Karpas-422 (cell line): ENCODE results near the gene SLC25A11. TPM values are rescaled to one million over a fixed set of nuclear protein-coding genes. Genes with fewer than 3 reads are reported as not detected.

ENCODE experiments used
- DNase-seq: peaks from one replicate; pipeline ENCODE4 v3.0.0-alpha.2; 2015
- H2AFZ ChIP-seq: fragments of 200-600 bp; sonication (generic); 2 replicates; pipeline ENCODE4 v1.6.1; 2014; ENCODE audit warnings: antibody characterized with exemption, low read length, mixed read lengths
- H3K27ac ChIP-seq: fragments of 200-600 bp; sonication (generic); 2 replicates; pipeline ENCODE4 v1.5.1; 2014; ENCODE audit warnings: mild to moderate bottlenecking, low read length, moderate library complexity
- H3K27me3 ChIP-seq: fragments of 200-600 bp; sonication (generic); 2 replicates; pipeline ENCODE4 v1.6.1; 2014; ENCODE audit warnings: low read length, mixed read lengths
- H3K36me3 ChIP-seq: fragments of 200-600 bp; sonication (generic); 2 replicates; pipeline ENCODE4 v1.6.1; 2014; ENCODE audit warnings: low read length, mixed read lengths; ENCODE audit not compliant: insufficient read depth
- H3K4me1 ChIP-seq: fragments of 200-600 bp; sonication (generic); 2 replicates; pipeline ENCODE4 v1.6.1; 2014; ENCODE audit warnings: mild to moderate bottlenecking, low read length, mixed read lengths
- H3K4me2 ChIP-seq: fragments of 200-600 bp; sonication (generic); 2 replicates; pipeline ENCODE4 v1.6.1; 2014; ENCODE audit warnings: low read length, low read depth, mild to moderate bottlenecking; ENCODE audit not compliant: poor library complexity, severe bottlenecking
- H3K4me3 ChIP-seq: fragments of 200-600 bp; sonication (generic); 2 replicates; pipeline ENCODE4 v1.5.1; 2014; ENCODE audit warnings: mild to moderate bottlenecking, antibody characterized with exemption, low read length, mixed read lengths
- H3K79me2 ChIP-seq: fragments of 200-600 bp; sonication (generic); 2 replicates; pipeline ENCODE4 v1.6.1; 2014; ENCODE audit warnings: mild to moderate bottlenecking, low read length, mixed read lengths
- H3K9ac ChIP-seq: fragments of 200-600 bp; sonication (generic); 2 replicates; pipeline ENCODE4 v1.6.0; 2014; ENCODE audit warnings: low read length
- H3K9me2 ChIP-seq: fragments of 200-600 bp; sonication (generic), shearing (Covaris generic); replicated peaks from 2 replicates; pipeline ENCODE4 v1.6.0; 2014; ENCODE audit warnings: mild to moderate bottlenecking, low read length, moderate library complexity; ENCODE audit not compliant: insufficient read depth
- H3K9me3 ChIP-seq: fragments of 300-700, 200-600 bp; sonication (generic); 2 replicates; pipeline ENCODE4 v1.6.1; 2014; ENCODE audit warnings: low read length, mixed read lengths
- H4K20me1 ChIP-seq: fragments of 200-600 bp; sonication (generic); 2 replicates; pipeline ENCODE4 v1.6.1; 2014; ENCODE audit warnings: mild to moderate bottlenecking, antibody characterized with exemption, low read length, low read depth; ENCODE audit not compliant: insufficient read depth
- total RNA-seq: library from RNA; depleted of rRNA; stranded (reverse); fragments of >200 nt; shearing (Covaris generic); gene quantifications from 2 replicates; pipeline ENCODE4 v1.2.3, GENCODE V29; 2014; ENCODE audit warnings: low replicate concordance

The SLC25A11 gene
- total RNA-seq, 1 experiment from 2014 or later: 79.0 TPM

DNA sequence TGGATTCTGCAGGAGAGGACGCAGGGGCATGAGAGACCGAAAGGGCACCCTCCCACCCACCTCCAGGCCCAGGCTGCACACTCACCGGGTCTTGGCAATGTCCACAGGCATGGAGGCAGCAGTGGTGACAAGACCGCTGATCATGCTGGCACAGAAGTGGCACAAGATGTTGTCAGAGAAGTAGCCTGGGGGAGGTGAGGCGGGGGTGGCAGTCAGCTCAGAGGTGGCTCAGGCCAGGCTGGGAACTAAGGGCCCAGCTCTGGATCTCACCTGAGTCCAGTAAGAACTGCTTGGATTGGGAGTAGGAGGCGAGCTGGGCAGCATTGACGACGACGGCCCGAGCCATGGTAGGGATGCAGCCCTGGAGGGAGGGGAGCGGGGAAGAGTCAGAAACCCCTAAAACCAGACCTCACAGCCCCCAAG is 1.8 kb downstream of the SLC25A11 start:
- DNase-seq: no peak
- peaks cover 55% of the 10 kb centered on the region for H3K79me2 ChIP-seq
- no peaks in the 10 kb centered on the region; the same call in 1 of the 2 replicates for H4K20me1 ChIP-seq
- H3K4me1 ChIP-seq: peaks cover 28% of the 10 kb centered on the region
- no peak overlapping the region for H2AFZ ChIP-seq
- H3K9me3 ChIP-seq: no peaks in the 10 kb centered on the region
- peak overlapping the region; percentile 92 for H3K4me2 ChIP-seq
- peak overlapping the region; percentile 95 for H3K9ac ChIP-seq
- peak overlapping the region; percentile 96; the same call in 1 of the 2 replicates for H3K4me3 ChIP-seq
- no peaks in the 10 kb centered on the region for H3K27me3 ChIP-seq
- peaks cover 19% of the 10 kb centered on the region for H3K36me3 ChIP-seq
- no peak overlapping the region for H3K27ac ChIP-seq
- H3K9me2 ChIP-seq: no peaks in the 10 kb centered on the region

DNA sequence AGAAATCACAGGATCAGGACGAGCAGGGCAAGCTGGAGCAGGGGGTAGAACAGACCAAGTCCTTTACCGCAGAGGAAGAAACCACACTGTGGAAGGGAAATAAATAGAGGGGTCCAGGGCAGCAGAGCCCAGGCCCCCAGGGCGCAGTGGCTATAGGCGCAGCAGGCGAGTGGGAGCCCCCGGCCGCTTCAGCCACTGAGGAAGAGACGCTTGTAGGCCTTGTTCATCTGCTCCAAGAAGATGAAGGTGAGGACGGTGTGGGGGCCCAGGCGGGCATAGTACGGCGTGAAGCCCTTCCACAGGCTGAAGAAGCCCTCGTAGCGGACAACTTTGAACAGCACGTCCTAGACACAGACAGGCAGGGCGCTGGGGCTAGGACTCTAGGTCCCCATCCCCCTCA is 2.3 kb downstream of the SLC25A11 start:
- Histone ChIP-seq H3K4me3 (no peak overlapping the region), H3K79me2 (peaks cover 50% of the 10 kb centered on the region), H3K4me2 (no peak overlapping the region), H4K20me1 (no peaks in the 10 kb centered on the region; the same call in 1 of the 2 replicates), H3K9ac (no peak overlapping the region), H2AFZ (no peak overlapping the region), H3K9me2 (no peaks in the 10 kb centered on the region), H3K9me3 (no peaks in the 10 kb centered on the region), H3K27ac (no peak overlapping the region), H3K36me3 (peaks cover 13% of the 10 kb centered on the region), H3K4me1 (peaks cover 23% of the 10 kb centered on the region), H3K27me3 (no peaks in the 10 kb centered on the region)
- no peak for DNase-seq

DNA sequence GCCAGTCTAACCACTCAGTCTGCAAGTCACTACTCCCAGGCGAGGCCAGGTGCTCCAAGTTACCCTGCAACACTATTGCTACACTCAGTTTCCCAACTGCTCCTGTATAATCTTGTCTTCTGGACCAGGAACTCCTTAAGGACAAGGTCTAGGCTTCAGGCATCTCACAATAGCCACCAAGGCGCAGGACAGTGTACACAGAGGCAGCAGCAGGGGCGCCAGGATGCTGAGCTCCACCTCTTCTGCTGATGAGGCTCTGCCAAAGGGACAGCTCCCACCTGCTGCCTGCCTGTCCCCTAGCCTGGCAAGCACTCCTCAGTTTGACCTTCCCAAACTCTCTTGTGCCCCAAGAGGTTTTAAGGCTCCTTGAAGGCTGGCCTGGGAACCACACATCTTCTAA is 3.4 kb downstream of the SLC25A11 start:
- Histone ChIP-seq H3K9ac (no peak overlapping the region), H3K9me3 (no peaks in the 10 kb centered on the region), H3K27me3 (no peaks in the 10 kb centered on the region), H3K36me3 (peaks cover 10% of the 10 kb centered on the region), H4K20me1 (no peaks in the 10 kb centered on the region; the same call in 1 of the 2 replicates), H3K4me3 (no peak overlapping the region), H3K27ac (no peak overlapping the region), H3K79me2 (peaks cover 39% of the 10 kb centered on the region), H3K9me2 (no peaks in the 10 kb centered on the region), H3K4me1 (peaks cover 12% of the 10 kb centered on the region), H3K4me2 (no peak overlapping the region), H2AFZ (no peak overlapping the region)
- DNase-seq: no peak

DNA sequence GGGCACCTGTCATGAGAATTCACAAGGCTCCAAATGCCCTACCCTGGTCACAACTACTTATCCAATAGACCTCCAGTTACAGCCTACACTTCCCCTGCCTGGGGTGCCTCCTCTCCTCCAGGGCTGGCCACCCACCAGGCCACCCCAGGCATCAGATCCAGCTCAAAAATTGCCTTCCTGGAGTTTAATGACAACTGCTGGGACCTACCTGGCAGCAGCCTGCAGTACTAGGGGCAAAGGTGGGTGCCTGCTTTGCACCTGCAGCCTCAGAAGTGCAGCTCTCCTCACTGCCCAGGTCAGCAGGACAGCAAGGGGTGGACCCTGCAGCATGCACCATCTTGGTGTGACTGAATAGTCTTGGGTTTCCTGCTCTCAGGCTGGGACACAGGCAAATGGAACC is 4.2 kb downstream of the SLC25A11 start:
- no peaks in the 10 kb centered on the region for H3K9me3 ChIP-seq
- no peak overlapping the region for H3K9ac ChIP-seq
- no peaks in the 10 kb centered on the region for H3K27me3 ChIP-seq
- peaks cover 31% of the 10 kb centered on the region for H3K79me2 ChIP-seq
- H3K36me3 ChIP-seq: peaks cover 10% of the 10 kb centered on the region
- no peak for DNase-seq
- H3K9me2 ChIP-seq: no peaks in the 10 kb centered on the region
- H3K4me2 ChIP-seq: no peak overlapping the region
- H2AFZ ChIP-seq: no peak overlapping the region
- no peak overlapping the region for H3K4me3 ChIP-seq
- H3K27ac ChIP-seq: no peak overlapping the region
- H3K4me1 ChIP-seq: peaks cover 10% of the 10 kb centered on the region
- no peaks in the 10 kb centered on the region for H4K20me1 ChIP-seq

DNA sequence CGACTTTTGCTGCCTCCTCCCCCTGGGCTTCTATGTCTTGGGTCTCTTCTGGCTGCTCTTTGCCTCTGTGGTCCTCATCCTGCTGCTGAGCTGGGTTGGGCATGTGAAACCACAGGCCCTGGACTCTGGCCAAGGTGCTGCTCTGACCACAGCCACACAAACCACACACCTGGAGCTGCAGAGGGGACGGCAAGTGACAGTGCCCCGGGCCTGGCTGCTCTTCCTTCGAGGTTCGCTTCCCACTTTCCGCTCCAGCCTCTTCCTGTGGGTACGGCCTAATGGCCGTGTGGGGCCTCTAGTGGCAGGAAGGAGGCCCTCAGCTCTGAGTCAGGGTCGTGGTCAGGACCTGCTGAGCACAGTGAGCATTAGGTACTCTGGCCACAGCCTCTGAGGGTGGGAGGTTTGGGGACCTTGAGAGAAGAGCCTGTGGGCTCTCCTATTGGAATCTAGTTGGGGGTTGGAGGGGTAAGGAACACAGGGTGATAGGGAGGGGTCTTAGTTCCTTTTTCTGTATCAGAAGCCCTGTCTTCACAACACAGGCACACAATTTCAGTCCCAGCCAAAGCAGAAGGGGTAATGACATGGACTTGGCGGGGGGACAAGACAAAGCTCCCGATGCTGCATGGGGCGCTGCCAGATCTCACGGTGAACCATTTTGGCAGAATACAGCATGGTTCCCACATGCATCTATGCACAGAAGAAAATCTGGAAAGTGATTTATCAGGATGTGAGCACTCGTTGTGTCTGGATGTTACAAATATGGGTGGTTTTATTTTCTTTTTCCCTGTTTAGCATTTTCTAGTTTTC is 5.5 kb downstream of the SLC25A11 start:
- H2AFZ ChIP-seq: no peak overlapping the region

DNA sequence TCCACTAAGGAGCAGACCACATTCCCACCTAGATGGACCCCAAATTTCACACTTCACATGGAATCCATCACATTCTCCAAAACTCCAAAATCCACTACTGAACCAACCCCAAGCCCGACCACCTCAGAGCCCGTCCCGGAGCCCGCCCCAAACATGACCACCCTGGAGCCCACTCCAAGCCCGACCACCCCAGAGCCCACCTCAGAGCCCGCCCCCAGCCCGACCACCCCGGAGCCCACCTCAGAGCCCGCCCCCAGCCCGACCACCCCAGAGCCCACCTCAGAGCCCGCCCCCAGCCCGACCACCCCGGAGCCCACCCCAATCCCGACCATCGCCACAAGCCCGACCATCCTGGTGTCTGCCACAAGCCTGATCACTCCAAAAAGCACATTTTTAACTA is 6.2 kb downstream of the SLC25A11 start:
- Histone ChIP-seq H3K79me2 (peaks cover 18% of the 10 kb centered on the region), H3K4me2 (no peak overlapping the region), H3K9me2 (no peaks in the 10 kb centered on the region), H3K9ac (no peak overlapping the region), H3K27me3 (no peaks in the 10 kb centered on the region), H3K36me3 (peaks cover 9% of the 10 kb centered on the region), H2AFZ (no peak overlapping the region), H4K20me1 (no peaks in the 10 kb centered on the region), H3K27ac (no peak overlapping the region), H3K9me3 (no peaks in the 10 kb centered on the region), H3K4me1 (peaks cover 7% of the 10 kb centered on the region), H3K4me3 (no peak overlapping the region)
- DNase-seq: no peak

More for the DNA sequence above, 5.5 kb downstream of the SLC25A11 start:
- Histone ChIP-seq H3K79me2 (peaks cover 25% of the 10 kb centered on the region), H3K4me3 (no peak overlapping the region), H3K27me3 (no peaks in the 10 kb centered on the region), H3K9me2 (no peaks in the 10 kb centered on the region), H3K4me2 (no peak overlapping the region), H4K20me1 (no peaks in the 10 kb centered on the region), H3K4me1 (peaks cover 10% of the 10 kb centered on the region), H3K9ac (no peak overlapping the region), H3K27ac (no peak overlapping the region), H3K9me3 (no peaks in the 10 kb centered on the region), H3K36me3 (peaks cover 10% of the 10 kb centered on the region)
- DNase-seq: no peak

DNA sequence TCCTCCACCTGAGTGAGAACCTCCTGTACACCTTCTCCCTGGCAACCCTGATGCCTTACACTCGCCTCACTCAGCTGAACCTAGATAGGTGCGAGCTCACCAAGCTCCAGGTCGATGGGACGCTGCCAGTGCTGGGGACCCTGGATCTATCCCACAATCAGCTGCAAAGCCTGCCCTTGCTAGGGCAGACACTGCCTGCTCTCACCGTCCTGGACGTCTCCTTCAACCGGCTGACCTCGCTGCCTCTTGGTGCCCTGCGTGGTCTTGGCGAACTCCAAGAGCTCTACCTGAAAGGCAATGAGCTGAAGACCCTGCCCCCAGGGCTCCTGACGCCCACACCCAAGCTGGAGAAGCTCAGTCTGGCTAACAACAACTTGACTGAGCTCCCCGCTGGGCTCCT is 7.1 kb downstream of the SLC25A11 start:
- Histone ChIP-seq H2AFZ (no peak overlapping the region), H3K27ac (no peak overlapping the region), H3K4me3 (no peak overlapping the region), H3K9me2 (no peaks in the 10 kb centered on the region), H3K27me3 (no peaks in the 10 kb centered on the region), H3K4me1 (no peaks in the 10 kb centered on the region), H4K20me1 (no peaks in the 10 kb centered on the region), H3K9me3 (no peaks in the 10 kb centered on the region), H3K9ac (no peak overlapping the region), H3K36me3 (peaks cover under 1% of the 10 kb centered on the region), H3K4me2 (no peak overlapping the region), H3K79me2 (peaks cover 9% of the 10 kb centered on the region; the same call in 1 of the 2 replicates)
- no peak for DNase-seq

DNA sequence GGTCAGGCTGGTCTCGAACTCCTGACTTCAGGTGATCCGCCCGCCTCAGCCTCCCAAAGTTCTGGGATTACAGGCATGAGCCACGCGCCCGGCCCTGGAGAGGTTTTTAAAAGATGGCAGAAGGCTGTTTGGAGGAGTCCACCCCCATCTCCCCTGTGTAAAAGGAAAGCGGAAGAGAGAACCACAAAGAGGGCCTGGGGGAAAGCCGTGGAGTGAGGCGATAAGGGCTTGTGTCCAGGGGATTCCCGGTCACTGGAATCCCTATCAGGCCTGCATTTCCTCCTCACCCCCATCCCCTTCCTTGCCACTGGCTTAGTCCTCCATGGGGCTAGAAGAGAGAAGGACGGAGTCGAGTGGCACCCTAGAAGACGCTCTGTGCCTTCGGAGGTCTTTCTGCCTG is 7.9 kb downstream of the SLC25A11 start, which contains the start of gene GP1BA:
TSS of gene GP1BA (plus strand) at position 315 of the 400 bp plus-strand sequence. CDS start 328 bp downstream, outside the sequence.
- Histone ChIP-seq H3K4me1 (no peaks in the 10 kb centered on the region), H3K27me3 (no peaks in the 10 kb centered on the region), H4K20me1 (no peaks in the 10 kb centered on the region), H3K27ac (no peak within 1 kb of the TSS), H2AFZ (no peak within 1 kb of the TSS), H3K79me2 (peaks cover 1% of the 10 kb centered on the region; the same call in 1 of the 2 replicates), H3K9me2 (no peaks in the 10 kb centered on the region), H3K9me3 (no peaks in the 10 kb centered on the region), H3K9ac (no peak within 1 kb of the TSS), H3K4me2 (no peak within 1 kb of the TSS), H3K36me3 (no peaks in the 10 kb centered on the region; the same call in 1 of the 2 replicates), H3K4me3 (no peak within 1 kb of the TSS)
- no peak for DNase-seq
